ENCODE data around the gene GALNT18. TPM values are rescaled to one million over a fixed set of nuclear protein-coding genes. Genes with fewer than 3 reads are reported as not detected.

Gene GALNT18
- total and polyA plus RNA-seq, 2 donors: 7.9 to 16.1 TPM

DNA sequence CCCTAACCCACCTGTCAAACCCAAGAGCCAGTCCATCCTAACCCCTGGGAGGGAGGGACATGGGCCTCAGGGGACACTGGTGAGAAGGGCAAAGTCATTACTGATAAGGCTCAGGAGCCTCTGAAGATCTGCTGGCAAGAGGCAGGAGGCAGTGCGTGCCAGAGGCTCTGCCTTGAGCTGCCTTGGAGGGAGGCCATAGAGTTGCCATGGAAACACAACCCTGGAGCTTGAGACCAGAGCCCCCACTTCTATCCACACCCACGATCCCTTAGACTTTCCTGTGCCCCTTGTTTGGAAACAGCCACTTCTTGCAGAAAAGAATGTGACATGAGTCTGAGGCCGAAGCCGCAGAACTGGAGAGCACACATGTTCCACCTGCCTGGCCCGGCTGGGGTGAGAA, 179.0 kb downstream of the GALNT18 start:
- Histone ChIP-seq H3K4me3 (ENCODE audit: low read length in 2 of 2) (no peak overlapping the region), H3K9me3 (ENCODE audit: control insufficient read depth in 2 of 2, insufficient read depth in 1 of 2, low read length in 1 of 2) (no peaks in the 10 kb centered on the region), H3K27me3 (ENCODE audit: control insufficient read depth in 2 of 2, insufficient read depth in 1 of 2, low read length in 1 of 2) (no peaks in the 10 kb centered on the region), H3K27ac (ENCODE audit: low read depth in 1 of 2, low read length in 1 of 2) (peak overlapping the region in 1 of 2 donors; percentile 26), H3K36me3 (ENCODE audit: control insufficient read depth in 2 of 2, insufficient read depth in 2 of 2, low read length in 1 of 2) (no peaks in the 10 kb centered on the region), H3K4me1 (ENCODE audit: control insufficient read depth in 2 of 2, insufficient read depth in 2 of 2, low read length in 2 of 2) (no peaks in the 10 kb centered on the region)
- DNase-seq (ENCODE audit: low read depth in 6 of 9, low spot score in 9 of 9): no peak
- 97% methylated on average over 5 of the region's 5 CpGs for WGBS

DNA sequence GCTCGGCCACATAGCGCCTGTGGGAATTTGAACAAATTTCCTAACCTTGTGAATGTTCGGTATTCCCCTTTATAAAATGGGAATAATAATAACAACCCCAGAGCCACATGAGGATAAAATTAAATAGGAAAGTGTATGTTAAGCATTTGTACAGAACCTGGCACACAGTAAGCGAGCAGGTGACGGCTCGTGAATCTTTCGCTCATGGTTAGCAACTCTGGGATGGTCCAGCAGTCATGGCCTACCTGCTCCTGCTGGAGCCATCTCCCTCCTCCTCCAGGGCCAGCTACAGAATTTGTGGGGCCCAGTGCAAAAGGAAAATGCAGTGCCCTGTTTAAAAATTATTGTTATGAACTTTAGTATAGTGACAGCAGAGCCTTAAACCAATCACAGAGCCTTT, 180.3 kb downstream of the GALNT18 start:
- H3K9me3 ChIP-seq (ENCODE audit: control insufficient read depth in 2 of 2, insufficient read depth in 1 of 2, low read length in 1 of 2): no peaks in the 10 kb centered on the region
- H3K4me1 ChIP-seq (ENCODE audit: control insufficient read depth in 2 of 2, insufficient read depth in 2 of 2, low read length in 2 of 2): no peaks in the 10 kb centered on the region
- H3K4me3 ChIP-seq (ENCODE audit: low read length in 2 of 2): no peak overlapping the region
- DNase-seq (ENCODE audit: low read depth in 6 of 9, low spot score in 9 of 9): no peak
- 99% methylated on average over 7 of the region's 7 CpGs for WGBS
- no peak overlapping the region for H3K27ac ChIP-seq (ENCODE audit: low read depth in 1 of 2, low read length in 1 of 2)
- H3K27me3 ChIP-seq (ENCODE audit: control insufficient read depth in 2 of 2, insufficient read depth in 1 of 2, low read length in 1 of 2): no peaks in the 10 kb centered on the region
- no peaks in the 10 kb centered on the region for H3K36me3 ChIP-seq (ENCODE audit: control insufficient read depth in 2 of 2, insufficient read depth in 2 of 2, low read length in 1 of 2)

DNA sequence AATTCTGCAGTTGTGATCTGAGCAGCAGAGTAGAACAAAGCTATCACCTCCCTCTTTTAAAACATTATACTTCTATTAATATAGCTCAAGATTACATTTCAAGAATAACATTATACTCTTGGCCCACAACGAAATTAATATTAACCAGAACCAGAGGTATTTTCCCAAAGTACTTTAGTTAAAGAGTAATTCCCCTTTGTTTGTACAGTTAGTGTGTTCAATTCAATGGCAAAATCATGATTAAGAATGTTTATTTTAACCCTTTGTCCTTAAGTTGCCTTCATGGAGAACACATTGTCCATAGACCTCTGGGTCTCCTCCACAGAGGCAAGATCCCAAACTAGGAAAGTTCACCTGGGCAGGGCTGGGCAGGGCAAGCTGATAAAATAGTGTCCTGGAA, 180.7 kb downstream of the GALNT18 start:
- Histone ChIP-seq H3K27ac (ENCODE audit: low read depth in 1 of 2, low read length in 1 of 2) (no peak overlapping the region), H3K9me3 (ENCODE audit: control insufficient read depth in 2 of 2, insufficient read depth in 1 of 2, low read length in 1 of 2) (no peaks in the 10 kb centered on the region), H3K27me3 (ENCODE audit: control insufficient read depth in 2 of 2, insufficient read depth in 1 of 2, low read length in 1 of 2) (no peaks in the 10 kb centered on the region), H3K36me3 (ENCODE audit: control insufficient read depth in 2 of 2, insufficient read depth in 2 of 2, low read length in 1 of 2) (no peaks in the 10 kb centered on the region), H3K4me3 (ENCODE audit: low read length in 2 of 2) (no peak overlapping the region), H3K4me1 (ENCODE audit: control insufficient read depth in 2 of 2, insufficient read depth in 2 of 2, low read length in 2 of 2) (no peaks in the 10 kb centered on the region)
- no peak for DNase-seq (ENCODE audit: low read depth in 6 of 9, low spot score in 9 of 9)
- 92% methylated on average over 1 of the region's 1 CpG for WGBS

DNA sequence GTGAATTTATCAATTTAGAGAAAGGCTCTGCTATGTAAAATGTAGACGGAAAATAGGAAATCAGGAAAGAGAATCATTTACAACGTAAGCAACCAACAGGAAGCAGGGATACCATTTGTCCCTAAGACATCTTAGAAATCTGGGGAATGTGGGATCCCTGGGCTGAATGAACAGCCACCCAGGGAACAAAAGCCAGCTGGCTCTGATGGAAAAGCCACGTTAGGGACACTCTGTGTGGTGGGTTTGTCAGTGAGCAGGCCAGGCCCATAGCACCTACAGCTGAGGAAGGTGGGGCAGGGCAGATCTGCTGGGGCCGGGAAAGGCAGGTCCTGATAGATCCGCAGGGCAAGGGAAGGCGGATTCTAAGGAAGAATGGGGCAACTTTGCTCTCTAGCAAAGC, 181.7 kb downstream of the GALNT18 start:
- H3K4me3 ChIP-seq (ENCODE audit: low read length in 2 of 2): no peak overlapping the region
- no peaks in the 10 kb centered on the region for H3K27me3 ChIP-seq (ENCODE audit: control insufficient read depth in 2 of 2, insufficient read depth in 1 of 2, low read length in 1 of 2)
- no peaks in the 10 kb centered on the region for H3K9me3 ChIP-seq (ENCODE audit: control insufficient read depth in 2 of 2, insufficient read depth in 1 of 2, low read length in 1 of 2)
- 94% methylated on average over 6 of the region's 6 CpGs for WGBS
- H3K36me3 ChIP-seq (ENCODE audit: control insufficient read depth in 2 of 2, insufficient read depth in 2 of 2, low read length in 1 of 2): no peaks in the 10 kb centered on the region
- no peak for DNase-seq (ENCODE audit: low read depth in 6 of 9, low spot score in 9 of 9)
- no peaks in the 10 kb centered on the region for H3K4me1 ChIP-seq (ENCODE audit: control insufficient read depth in 2 of 2, insufficient read depth in 2 of 2, low read length in 2 of 2)
- H3K27ac ChIP-seq (ENCODE audit: low read depth in 1 of 2, low read length in 1 of 2): no peak overlapping the region

DNA sequence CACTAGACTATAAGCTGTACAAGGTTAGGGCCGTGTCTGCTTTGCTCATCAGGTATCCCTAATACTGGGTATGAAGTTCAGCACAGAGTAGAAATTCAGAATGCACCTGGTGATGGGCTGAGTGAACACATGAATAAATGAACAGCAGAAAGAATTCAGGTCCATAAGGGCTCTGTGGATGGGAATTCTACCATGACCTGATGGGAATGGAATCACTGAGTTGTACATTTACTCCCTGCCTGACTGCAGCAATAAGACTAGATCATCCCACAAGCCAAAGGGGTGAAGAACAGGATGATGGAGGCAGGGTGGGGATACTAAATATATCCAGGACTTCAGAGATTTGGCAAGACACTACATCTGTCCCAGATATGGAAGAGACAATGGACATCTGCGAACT, 182.2 kb downstream of the GALNT18 start:
- DNase-seq (ENCODE audit: low read depth in 6 of 9, low spot score in 9 of 9): no peak
- H3K36me3 ChIP-seq (ENCODE audit: control insufficient read depth in 2 of 2, insufficient read depth in 2 of 2, low read length in 1 of 2): no peaks in the 10 kb centered on the region
- 98% methylated on average over 2 of the region's 2 CpGs for WGBS
- H3K27ac ChIP-seq (ENCODE audit: low read depth in 1 of 2, low read length in 1 of 2): no peak overlapping the region
- no peak overlapping the region for H3K4me3 ChIP-seq (ENCODE audit: low read length in 2 of 2)
- no peaks in the 10 kb centered on the region for H3K4me1 ChIP-seq (ENCODE audit: control insufficient read depth in 2 of 2, insufficient read depth in 2 of 2, low read length in 2 of 2)
- no peaks in the 10 kb centered on the region for H3K27me3 ChIP-seq (ENCODE audit: control insufficient read depth in 2 of 2, insufficient read depth in 1 of 2, low read length in 1 of 2)
- H3K9me3 ChIP-seq (ENCODE audit: control insufficient read depth in 2 of 2, insufficient read depth in 1 of 2, low read length in 1 of 2): no peaks in the 10 kb centered on the region

DNA sequence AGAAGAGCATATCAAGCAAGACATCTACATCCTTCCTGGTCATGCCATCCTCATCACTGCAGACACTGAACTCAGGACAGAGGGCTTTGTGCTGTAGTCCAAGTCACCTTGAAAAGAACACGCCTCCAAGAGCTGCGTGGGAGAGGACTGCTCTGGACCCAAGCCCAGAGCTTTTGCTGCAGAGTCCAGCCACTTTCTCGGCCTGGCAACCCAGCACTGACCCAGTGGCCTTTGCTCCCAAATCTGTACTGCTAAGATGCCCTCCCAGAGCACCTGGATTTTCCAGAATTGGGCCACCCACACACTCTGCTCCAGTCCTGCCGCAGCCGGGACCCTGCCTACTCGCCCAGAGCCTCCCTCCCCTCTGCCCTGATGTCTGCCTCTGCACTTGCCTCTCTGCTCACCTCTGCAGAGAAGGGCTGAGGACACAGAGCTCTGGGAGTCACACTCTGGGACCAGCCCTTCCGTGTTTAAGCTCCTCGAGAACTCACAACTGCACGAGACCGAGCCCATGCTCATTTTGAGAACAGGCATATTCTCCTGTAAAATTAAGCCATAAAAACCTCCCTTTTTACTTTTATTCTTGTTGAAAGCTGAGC, 185.0 kb downstream of the GALNT18 start:
- H3K27me3 ChIP-seq (ENCODE audit: control insufficient read depth in 2 of 2, insufficient read depth in 1 of 2, low read length in 1 of 2): no peaks in the 10 kb centered on the region
- H3K4me1 ChIP-seq (ENCODE audit: control insufficient read depth in 2 of 2, insufficient read depth in 2 of 2, low read length in 2 of 2): no peaks in the 10 kb centered on the region
- WGBS: 92% methylated on average over 10 of the region's 10 CpGs
- DNase-seq (ENCODE audit: low read depth in 6 of 9, low spot score in 9 of 9): no peak
- H3K36me3 ChIP-seq (ENCODE audit: control insufficient read depth in 2 of 2, insufficient read depth in 2 of 2, low read length in 1 of 2): no peaks in the 10 kb centered on the region
- no peak overlapping the region for H3K4me3 ChIP-seq (ENCODE audit: low read length in 2 of 2)
- no peaks in the 10 kb centered on the region for H3K9me3 ChIP-seq (ENCODE audit: control insufficient read depth in 2 of 2, insufficient read depth in 1 of 2, low read length in 1 of 2)
- H3K27ac ChIP-seq (ENCODE audit: low read depth in 1 of 2, low read length in 1 of 2): no peak overlapping the region

DNA sequence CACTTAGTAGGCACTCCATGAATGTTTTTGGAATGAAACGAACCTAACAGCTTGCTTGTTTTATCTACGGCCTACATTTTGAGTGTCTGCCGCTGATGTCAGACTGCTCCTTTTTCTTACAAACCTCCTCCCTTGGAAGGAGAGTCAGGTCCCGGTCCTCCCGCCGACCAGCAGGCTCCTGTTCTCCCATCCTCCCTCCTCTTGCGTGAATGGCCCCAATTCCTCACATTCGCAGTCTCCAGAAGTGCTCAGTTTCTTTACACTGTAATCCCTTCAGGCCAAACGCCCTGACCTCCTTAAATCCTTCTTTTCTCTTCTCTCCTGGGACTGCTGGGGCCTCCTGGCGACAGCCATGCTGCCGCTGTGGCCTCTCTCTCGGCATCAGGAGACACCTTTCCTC, 186.2 kb downstream of the GALNT18 start:
- Histone ChIP-seq H3K27me3 (ENCODE audit: control insufficient read depth in 2 of 2, insufficient read depth in 1 of 2, low read length in 1 of 2) (no peaks in the 10 kb centered on the region), H3K9me3 (ENCODE audit: control insufficient read depth in 2 of 2, insufficient read depth in 1 of 2, low read length in 1 of 2) (no peaks in the 10 kb centered on the region), H3K4me1 (ENCODE audit: control insufficient read depth in 2 of 2, insufficient read depth in 2 of 2, low read length in 2 of 2) (no peaks in the 10 kb centered on the region), H3K36me3 (ENCODE audit: control insufficient read depth in 2 of 2, insufficient read depth in 2 of 2, low read length in 1 of 2) (no peaks in the 10 kb centered on the region), H3K4me3 (ENCODE audit: low read length in 2 of 2) (no peak overlapping the region), H3K27ac (ENCODE audit: low read depth in 1 of 2, low read length in 1 of 2) (no peak overlapping the region)
- WGBS: 86% methylated on average over 12 of the region's 12 CpGs
- no peak for DNase-seq (ENCODE audit: low read depth in 6 of 9, low spot score in 9 of 9)

DNA sequence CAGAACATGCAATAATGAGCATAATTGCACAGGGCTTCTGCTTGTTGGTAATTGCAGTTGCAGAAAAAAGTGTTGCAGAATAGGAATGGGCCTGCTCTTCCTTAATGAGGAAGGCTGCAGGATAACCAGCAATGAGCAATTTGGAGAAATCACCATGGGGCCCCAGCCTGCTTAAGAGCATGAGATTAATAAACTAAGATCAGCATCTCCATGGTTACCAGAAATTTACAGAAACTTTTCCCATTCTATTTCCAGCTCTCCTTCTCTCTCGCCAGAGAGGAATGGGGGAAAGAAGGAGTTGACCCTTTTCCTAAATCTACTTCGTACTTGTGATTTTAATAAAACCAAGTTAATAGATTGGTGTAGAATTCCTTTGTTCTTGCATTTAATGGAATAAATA, 187.8 kb downstream of the GALNT18 start:
- WGBS: 96% methylated on average over 2 of the region's 2 CpGs

DNA sequence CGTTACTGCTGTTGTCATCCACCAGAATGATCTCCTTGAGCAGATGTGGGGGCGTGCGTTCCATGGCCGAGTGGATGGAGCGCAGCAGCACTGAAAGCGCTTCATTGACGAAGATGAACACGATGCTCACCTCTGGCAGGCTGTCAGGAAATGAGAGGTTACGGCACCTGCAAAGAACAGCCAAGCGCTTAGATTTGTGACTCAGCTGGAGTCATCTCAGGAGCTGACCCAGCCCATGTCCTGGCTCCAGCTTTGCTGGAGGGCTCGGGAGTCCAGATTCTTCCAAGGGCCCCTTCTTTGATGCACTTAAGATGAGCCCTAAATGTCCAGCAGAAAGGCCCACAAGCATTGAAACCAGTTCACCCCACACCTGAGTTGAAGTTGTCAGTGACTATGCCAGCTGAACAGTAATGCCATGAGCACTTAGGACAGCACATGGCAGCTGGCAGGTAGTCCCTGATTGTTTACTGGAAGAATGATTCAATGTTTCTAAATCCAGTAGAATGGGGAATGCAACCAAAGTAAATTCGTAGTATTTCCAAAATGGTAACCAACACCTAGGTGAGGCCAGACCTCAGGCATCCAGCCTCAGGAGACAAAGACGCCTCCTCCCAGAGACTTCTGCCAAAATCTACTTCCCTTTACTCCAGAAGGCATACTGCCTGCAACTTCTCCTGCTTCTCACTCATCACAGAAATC, 189.0 kb downstream of the GALNT18 start:
- no peaks in the 10 kb centered on the region for H3K36me3 ChIP-seq (ENCODE audit: control insufficient read depth in 2 of 2, insufficient read depth in 2 of 2, low read length in 1 of 2)
- H3K4me1 ChIP-seq (ENCODE audit: control insufficient read depth in 2 of 2, insufficient read depth in 2 of 2, low read length in 2 of 2): no peaks in the 10 kb centered on the region
- no peak for DNase-seq (ENCODE audit: low read depth in 6 of 9, low spot score in 9 of 9)
- no peaks in the 10 kb centered on the region for H3K27me3 ChIP-seq (ENCODE audit: control insufficient read depth in 2 of 2, insufficient read depth in 1 of 2, low read length in 1 of 2)
- H3K4me3 ChIP-seq (ENCODE audit: low read length in 2 of 2): no peak overlapping the region
- H3K9me3 ChIP-seq (ENCODE audit: control insufficient read depth in 2 of 2, insufficient read depth in 1 of 2, low read length in 1 of 2): no peaks in the 10 kb centered on the region
- WGBS: 96% methylated on average over 13 of the region's 13 CpGs
- H3K27ac ChIP-seq (ENCODE audit: low read depth in 1 of 2, low read length in 1 of 2): no peak overlapping the region

More for the DNA sequence above, 187.8 kb downstream of the GALNT18 start:
- Histone ChIP-seq H3K4me1 (ENCODE audit: control insufficient read depth in 2 of 2, insufficient read depth in 2 of 2, low read length in 2 of 2) (no peaks in the 10 kb centered on the region), H3K27ac (ENCODE audit: low read depth in 1 of 2, low read length in 1 of 2) (no peak overlapping the region), H3K9me3 (ENCODE audit: control insufficient read depth in 2 of 2, insufficient read depth in 1 of 2, low read length in 1 of 2) (no peaks in the 10 kb centered on the region), H3K4me3 (ENCODE audit: low read length in 2 of 2) (no peak overlapping the region), H3K36me3 (ENCODE audit: control insufficient read depth in 2 of 2, insufficient read depth in 2 of 2, low read length in 1 of 2) (no peaks in the 10 kb centered on the region), H3K27me3 (ENCODE audit: control insufficient read depth in 2 of 2, insufficient read depth in 1 of 2, low read length in 1 of 2) (no peaks in the 10 kb centered on the region)
- DNase-seq (ENCODE audit: low read depth in 6 of 9, low spot score in 9 of 9): no peak
